HG03039 (cell line): ENCODE data around the gene KCTD3.

Source experiments
- ATAC-seq: cut with Tn5 transposase; IDR thresholded peaks from one replicate; pipeline ENCODE4 v1.9.1; 2021; ENCODE audit warnings: mild to moderate bottlenecking, moderate library complexity; ENCODE audit not compliant: unreplicated experiment

KCTD3 gene

GRCh38 chr1:215650446-215651149 lies 83.5 kb downstream of the KCTD3 start:
- ATAC-seq = no peak

GRCh38 chr1:215651867-215652266 lies 84.8 kb downstream of the KCTD3 start:
- ATAC-seq = no peak

- ATAC-seq = no peak
Measured at GRCh38 chr1:215652371-215652770, 85.3 kb downstream of the KCTD3 start.

- no peak for ATAC-seq
Measured at GRCh38 chr1:215657047-215657446, 89.9 kb downstream of the KCTD3 start.

GRCh38 chr1:215660259-215660658 lies 93.2 kb downstream of the KCTD3 start:
- ATAC-seq = no peak

GRCh38 chr1:215661033-215661432 lies 93.9 kb downstream of the KCTD3 start:
- ATAC-seq = no peak

GRCh38 chr1:215665215-215665614 lies 98.1 kb downstream of the KCTD3 start:
- ATAC-seq = no peak

- no peak for ATAC-seq
Measured at GRCh38 chr1:215667761-215668160, 100.7 kb downstream of the KCTD3 start.

GRCh38 chr1:215669806-215670491 lies 102.8 kb downstream of the KCTD3 start:
- ATAC-seq = no peak
